GM21737 (cell line): Measurements from ENCODE around the gene OXER1.

Experiments used
- ATAC-seq: cut with Tn5 transposase; IDR thresholded peaks from one replicate; pipeline ENCODE4 v1.9.1; 2021; ENCODE audit warnings: mild to moderate bottlenecking, moderate library complexity; ENCODE audit not compliant: unreplicated experiment

Gene OXER1

GRCh38 chr2:42794271-42795046 lies 30.5 kb upstream of the OXER1 start:
- no peak for ATAC-seq

DNA sequence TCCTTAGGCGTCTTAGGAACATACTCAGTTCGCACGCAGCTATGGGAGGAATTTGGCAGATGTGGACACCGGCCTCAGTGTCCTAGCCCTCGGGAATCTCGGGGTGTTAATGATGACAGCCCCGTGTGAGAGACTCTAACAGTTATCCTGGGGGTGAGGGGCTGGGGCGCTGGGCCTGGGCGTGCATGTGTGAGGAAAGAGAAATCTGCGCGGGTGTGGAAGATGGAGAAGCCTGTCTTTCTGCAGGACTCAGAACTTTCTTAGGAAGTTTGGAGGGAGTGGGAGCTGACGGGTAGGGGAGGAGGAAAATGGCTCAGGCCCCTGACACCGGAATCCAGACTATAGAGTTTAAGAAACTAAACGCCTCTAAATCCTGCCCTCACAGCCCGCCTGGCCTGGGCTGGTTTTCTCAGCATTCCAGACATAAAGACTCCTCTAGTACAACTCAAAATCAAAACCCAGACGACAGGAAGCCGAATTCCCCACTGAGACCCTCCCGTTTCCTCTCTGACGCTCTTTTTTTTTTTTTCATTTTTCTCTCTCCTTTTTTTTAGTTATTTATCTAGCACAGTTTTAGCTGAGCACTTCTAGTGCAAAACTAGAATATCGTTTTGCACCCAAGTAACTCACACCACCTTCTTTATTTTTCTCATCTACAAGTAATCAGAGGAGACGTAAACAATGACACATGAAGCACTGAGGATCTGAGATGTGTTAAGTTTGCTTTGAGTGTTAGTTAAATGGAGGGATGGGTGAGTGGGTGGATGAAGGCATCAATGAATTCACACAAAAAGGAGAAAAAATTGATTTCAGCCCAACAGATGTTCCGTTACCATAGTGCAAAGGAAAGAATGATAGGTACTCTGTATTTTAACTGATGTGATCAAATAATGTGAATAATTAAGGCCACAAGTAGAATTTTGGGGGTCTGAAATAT lies 29.7 kb upstream of the OXER1 start:
- no peak for ATAC-seq

GRCh38 chr2:42792583-42793333 lies 28.8 kb upstream of the OXER1 start, which contains the start of gene HAAO:
TSS of gene HAAO (minus strand) at chr2:42792583. CDS start at chr2:42792536, 47 bp downstream.
- ATAC-seq = peak; percentile 30

DNA sequence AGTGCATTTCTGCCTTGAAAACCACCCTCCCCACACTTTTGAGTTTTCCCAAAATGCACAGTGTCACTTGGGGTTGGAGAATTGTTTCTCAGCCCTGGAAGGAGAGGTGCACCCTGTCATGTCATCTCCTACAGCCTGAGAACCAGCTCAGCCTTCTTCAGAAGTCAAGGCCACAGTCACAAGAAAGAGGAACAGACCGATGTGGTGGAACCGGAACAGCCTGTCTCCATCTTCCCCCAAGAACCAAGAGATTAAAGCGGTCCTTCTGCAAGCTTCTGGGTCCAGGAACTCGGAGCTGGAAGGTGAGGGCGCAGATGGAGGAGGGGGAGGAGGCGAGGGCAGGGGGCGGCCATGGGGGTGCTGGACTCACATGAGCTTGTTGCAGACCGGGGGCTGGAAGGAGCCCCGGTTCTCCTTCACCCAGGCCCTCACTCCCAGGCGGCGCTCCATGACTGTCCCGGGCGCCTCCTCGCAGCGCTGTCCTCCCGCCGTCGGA lies 28.2 kb upstream of the OXER1 start:
- peak; percentile 30 for ATAC-seq

- no peak for ATAC-seq
These were observed 27.7 kb upstream of the OXER1 start for GRCh38 chr2:42791606-42792005.

DNA sequence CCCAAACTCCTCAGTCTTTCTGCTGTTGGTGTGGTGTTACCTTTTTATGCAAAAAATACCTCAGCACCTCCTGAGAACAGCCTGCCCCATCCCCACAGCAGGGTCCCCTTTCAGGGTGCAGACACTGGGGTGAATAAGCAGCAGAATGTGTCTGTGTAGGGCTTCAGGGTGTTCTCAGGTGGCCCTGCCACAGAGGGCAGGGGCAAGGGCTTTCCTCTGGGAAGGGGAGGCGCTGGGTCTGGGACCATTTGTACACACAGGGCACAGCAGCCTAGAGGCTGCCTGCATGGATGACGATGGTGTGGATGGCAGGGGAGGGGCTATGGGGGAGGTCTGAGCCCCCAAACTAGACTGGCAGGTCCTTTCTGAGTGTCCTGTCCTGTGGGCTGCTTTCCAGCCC lies 25.8 kb upstream of the OXER1 start:
- ATAC-seq = no peak

DNA sequence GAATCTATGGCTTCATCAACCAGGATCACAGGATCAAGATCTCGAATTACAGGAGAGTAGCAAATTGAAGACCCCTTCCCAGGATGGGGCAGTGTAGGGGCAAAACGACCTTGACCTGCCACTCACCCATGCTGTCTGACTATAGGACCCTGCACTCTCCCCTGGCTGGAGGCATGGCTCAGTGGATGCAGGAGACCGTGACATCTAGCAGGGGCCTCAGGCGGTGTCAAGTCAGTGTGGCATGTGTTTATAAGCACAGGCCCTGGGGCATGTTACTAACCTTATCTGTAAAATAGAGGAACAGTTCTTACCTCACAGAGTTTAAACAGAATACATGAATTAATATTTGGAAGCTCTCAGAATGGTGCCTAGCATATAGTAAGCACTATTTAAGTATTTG lies 24.9 kb upstream of the OXER1 start:
- ATAC-seq = no peak

DNA sequence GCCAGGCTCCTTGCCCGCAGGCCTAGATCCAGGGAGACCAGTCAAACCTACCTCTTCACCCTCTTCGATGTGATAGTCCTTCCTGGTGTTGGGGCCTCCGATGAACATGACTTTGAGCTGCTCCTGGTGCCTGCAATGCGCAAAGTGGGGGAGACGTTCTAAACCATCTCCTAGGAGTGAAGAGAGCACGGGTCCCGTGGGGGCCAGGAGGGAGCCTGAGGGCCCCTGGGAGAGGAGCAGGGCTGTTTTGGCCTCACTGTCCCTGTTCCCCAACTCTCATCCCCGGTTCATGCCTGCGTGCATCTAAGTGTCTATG lies 24.5 kb upstream of the OXER1 start:
- no peak for ATAC-seq

DNA sequence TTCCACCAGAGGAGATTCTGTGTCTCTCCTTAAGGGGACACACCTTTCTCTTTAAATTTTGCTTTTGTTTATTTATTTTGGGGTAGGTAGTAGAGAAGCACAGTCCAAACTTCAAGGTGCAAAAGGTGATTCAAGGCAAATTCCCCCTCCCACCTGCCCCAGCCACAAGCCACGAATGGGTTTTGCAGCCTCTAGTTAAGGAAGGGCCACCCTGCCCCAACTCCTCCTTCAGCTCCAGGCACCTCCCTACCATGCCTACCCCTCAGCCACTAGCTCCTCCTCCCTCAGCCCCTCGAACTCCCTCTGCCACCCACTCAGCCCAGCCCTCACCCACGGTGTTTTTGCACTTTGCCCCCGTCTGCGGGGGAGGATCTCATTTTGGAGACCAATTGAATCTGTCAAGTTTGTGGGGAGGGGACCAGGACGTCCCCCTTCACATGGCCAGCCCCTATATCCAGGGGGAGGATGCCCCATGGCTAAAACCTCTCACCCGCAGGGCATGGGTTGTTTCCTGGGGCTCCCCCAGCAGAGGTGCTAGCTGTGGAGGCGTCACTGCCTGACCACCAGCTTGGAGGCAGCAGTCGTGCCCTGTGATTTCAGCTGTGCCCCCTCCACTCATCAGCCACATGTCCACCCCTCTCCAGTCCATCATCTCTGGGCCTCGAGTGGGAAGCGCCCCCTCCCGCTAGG lies 24.0 kb upstream of the OXER1 start:
- ATAC-seq = no peak

GRCh38 chr2:42787424-42787787 lies 23.5 kb upstream of the OXER1 start:
- ATAC-seq = no peak

DNA sequence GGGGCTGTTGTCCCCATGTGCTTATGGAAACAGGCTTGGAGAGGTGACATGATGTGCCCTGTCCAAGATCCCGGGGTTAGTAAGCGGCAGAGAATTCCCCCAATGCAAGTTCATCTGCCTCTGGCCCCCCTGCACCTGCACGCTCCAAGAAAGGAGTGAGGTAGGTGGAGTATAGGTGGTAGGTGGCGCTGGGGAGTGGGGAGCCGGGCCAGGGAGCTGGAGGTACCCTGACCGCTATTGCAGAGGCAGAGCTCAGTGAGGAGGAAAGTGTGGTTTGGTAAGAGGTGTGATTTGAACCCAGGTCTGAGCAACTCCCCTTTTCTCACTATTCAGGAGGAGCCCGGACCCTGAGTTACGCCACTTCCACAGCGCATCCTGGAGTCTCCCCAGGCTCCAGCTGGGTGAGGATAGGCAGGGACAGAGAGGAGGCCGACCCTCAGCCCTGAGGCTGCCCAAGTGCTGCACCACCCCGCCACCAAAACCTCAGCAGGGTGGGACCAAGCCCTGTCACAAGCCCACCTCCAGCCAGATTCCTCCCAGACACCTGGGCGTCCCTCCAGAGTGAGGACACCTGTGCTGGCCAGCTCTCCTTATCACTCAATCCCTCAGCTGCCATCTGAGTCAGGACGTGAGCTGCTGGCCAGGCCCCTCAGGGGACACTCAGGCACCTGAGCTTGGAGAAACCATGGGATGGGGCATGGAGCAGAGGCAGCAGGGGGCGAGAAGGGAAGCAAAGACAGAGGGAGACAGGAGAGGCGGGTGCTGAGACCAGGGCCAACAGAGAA lies 22.8 kb upstream of the OXER1 start:
- no peak for ATAC-seq

- no peak for ATAC-seq
These were observed 20.4 kb upstream of the OXER1 start for GRCh38 chr2:42784204-42784880.

DNA sequence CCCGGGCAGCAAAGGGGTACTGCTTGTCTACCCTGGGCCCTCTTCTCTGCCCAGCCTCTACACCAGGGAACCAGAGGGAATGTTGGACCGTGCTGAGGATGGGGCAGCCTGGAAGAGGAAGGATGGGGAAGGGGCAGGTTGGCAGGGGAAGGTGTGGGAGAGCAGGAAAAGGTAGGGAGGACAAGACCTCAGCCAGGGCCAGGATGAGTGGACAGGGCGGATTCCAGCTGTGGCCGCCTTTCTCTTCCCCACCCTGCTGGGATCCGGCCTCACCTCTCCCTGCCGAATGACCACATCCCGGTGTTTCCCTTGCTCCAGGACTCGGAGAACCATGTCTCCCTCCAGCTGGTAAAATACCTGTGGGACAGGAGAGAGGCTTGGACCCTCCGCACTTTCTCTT lies 19.6 kb upstream of the OXER1 start:
- ATAC-seq = no peak

GRCh38 chr2:42781181-42781580 lies 17.2 kb upstream of the OXER1 start:
- no peak for ATAC-seq

- ATAC-seq = no peak
These were observed 14.2 kb upstream of the OXER1 start for GRCh38 chr2:42777883-42778805.

DNA sequence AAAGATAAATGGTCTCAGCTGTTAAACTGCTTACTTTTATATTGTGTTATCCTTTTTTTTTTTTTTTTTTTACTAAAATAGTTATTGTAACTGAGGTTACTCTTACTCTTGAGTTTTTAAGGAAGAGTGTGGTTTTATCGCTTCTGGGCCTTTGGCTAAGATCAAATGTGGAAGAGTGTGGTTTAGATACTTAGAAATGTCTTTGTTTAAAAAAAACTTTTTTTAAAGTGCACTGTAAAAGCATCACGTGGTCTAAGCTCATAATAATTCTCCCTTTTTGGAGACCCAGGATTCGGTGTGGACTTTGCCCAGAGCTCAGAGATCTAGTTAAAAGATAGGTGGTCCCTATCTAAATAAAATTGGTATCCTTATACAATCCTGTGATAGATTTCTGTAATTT lies 11.9 kb upstream of the OXER1 start:
- ATAC-seq = no peak

GRCh38 chr2:42775186-42775585 lies 11.3 kb upstream of the OXER1 start:
- no peak for ATAC-seq

DNA sequence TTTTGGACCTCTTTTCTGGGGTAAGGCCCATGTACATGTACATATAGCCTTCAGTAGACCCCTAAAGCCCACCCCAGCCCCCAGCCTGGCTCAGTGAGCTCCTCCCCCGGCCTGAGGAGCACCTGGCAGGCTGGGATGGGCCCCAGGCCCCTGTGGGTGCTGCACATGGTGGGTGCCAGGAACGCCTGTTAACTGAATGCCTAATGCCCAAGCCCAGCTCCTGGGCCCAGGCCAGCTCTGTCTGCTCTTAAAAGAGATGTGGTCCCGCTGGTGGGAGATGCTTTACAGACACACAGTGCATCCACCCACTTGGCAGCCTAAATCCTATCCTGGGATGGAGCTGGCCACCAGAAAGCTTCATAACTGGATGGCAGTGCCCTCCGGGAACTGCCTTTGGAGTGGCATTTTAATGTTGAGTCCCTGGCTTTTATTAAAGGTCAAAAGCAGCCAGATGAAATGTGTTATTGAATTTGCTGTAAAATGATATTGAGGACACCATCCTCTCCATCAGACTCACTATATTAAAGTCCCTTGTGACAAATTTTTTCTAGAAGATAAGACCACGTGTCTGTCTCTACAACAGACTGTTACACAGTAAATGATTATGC lies 7.7 kb upstream of the OXER1 start:
- no peak for ATAC-seq
